ENCODE data around the gene NAB1.

Gene NAB1

DNA sequence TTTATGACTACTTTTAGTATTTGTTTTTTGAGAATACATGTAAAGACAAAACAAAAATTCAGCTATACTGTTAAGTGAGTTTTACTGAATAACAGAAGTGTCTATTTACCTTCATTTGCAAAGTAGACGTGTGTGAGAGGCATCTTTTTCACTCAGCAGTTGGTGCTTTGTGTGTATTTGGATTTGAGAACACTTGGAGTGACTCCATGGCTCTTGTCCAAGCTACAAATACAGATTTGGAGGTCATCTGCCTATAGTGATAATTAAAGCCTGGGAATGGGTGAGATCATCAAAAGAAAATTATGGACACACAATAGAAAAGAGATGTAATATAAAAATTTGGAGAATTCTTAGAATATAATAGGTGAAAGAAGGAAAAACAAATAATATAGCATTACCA is 6.2 kb downstream of the NAB1 start:
- DNase-seq (ENCODE audit: low spot score) = no peak
- H3K4me3 ChIP-seq = no peak overlapping the region
- TF ChIP-seq, protein P1, sequence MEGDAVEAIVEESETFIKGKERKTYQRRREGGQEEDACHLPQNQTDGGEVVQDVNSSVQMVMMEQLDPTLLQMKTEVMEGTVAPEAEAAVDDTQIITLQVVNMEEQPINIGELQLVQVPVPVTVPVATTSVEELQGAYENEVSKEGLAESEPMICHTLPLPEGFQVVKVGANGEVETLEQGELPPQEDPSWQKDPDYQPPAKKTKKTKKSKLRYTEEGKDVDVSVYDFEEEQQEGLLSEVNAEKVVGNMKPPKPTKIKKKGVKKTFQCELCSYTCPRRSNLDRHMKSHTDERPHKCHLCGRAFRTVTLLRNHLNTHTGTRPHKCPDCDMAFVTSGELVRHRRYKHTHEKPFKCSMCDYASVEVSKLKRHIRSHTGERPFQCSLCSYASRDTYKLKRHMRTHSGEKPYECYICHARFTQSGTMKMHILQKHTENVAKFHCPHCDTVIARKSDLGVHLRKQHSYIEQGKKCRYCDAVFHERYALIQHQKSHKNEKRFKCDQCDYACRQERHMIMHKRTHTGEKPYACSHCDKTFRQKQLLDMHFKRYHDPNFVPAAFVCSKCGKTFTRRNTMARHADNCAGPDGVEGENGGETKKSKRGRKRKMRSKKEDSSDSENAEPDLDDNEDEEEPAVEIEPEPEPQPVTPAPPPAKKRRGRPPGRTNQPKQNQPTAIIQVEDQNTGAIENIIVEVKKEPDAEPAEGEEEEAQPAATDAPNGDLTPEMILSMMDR (IDR thresholded peaks at IDR 0.05) = no peak
- H3K27ac ChIP-seq = peak overlapping the region in 1 of 2 donors; percentile 43

DNA sequence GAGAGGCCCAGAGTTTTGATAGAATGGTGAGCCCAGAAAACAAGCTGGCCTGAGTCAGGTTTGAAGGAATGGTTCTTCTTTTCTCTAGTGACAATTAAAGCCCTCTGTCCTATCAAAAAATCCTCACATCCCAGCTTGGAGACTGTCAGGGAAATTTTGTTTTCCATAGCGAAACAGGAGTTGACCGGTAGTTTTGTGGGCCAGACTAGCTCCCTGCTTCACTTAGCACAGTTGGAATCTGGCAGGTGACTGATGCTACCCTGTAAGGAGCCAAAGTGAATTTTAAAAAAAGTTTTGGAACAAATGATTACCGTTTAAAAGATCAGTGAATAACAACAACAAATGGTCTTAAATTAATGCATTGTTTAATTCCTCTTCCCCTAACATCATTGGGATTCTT is 6.7 kb downstream of the NAB1 start:
- no peak for DNase-seq (ENCODE audit: low spot score)
- H3K4me3 ChIP-seq = peak overlapping the region; percentile 4
- H3K27ac ChIP-seq = peak overlapping the region; percentile 43 to 57
- TF ChIP-seq, protein P1 (IDR thresholded peaks at IDR 0.05) = no peak

DNA sequence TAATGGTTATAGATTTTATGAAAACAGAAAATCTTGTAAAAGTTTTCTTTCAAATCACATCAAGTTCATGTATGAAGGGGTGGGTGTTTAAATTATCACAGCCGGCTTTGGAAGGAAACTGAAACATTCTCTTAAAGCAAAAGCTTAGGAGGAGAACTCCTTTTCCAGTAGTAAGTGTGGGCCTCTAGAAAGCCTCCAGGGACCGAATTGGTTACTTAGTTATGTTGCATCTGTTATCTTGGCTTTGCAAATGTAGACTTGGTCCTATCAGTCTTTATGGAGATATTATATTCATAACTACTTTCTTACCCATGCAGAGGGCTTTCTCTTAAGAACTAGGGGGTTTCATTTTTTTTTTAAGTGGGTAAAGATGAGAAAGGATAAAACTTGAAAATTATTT is 7.4 kb downstream of the NAB1 start:
- Histone ChIP-seq H3K27ac (peak overlapping the region in 1 of 2 donors; percentile 57), H3K4me3 (no peak overlapping the region)
- DNase-seq (ENCODE audit: low spot score) = no peak
- TF ChIP-seq, protein P1 (IDR thresholded peaks at IDR 0.05) = no peak

DNA sequence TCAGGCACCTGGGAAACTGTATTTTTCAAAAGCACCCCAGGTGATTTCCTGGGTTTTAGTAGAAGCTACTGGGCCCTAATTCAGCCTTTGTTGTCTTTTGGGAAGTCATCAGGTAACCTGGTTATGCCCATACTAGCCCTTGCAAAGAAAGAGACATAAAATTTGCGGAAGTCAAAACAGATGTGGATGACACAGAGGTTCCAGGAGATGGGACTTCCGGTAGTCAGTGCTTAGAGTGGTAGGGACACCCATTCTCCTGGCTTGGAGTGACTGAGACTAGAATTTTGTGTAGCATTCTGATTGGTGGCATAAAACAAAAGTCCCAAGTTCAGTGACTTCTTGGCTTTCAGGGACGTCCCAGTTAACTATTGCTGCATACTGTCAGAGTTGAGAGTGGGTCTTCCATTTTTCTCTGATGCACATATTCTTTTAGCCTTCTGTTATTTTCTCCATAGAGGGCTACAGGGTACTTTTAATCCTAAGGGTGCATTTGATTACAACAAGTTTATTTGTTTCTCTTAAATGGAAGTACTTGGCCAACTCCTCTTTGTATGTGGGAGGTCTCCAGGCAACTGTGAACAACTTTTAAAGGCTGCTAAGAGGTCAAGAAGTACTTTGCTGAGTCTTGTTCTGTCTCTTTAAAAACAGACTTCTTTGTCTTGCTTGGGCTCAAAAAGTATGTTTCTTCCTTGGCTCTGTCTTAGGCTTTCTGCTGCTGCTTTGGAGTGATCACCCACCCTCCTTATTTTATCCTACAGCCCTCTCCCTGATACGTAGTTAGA is 8.8 kb downstream of the NAB1 start:
- H3K27ac ChIP-seq = peak overlapping the region in 1 of 2 donors; percentile 54

DNA sequence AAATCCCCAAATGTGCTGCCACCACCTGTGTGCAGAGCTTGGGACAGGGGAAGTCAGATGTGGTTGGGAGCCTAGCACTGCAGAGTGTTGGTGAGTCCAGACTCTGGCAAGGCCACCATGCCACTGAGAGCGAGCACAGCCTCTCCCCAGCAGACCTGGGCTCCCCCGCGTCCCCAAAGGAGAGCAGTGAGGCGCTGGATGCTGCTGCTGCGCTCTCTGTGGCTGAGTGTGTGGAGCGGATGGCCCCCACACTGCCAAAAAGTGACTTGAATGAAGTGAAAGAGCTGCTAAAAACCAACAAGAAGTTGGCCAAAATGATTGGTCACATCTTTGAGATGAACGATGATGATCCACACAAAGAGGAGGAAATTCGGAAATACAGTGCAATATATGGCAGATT is 10.7 kb downstream of the NAB1 start:
- Histone ChIP-seq H3K4me3 (no peak overlapping the region), H3K27ac (no peak overlapping the region)
- TF ChIP-seq, protein P1 (IDR thresholded peaks at IDR 0.05) = no peak
- no peak for DNase-seq (ENCODE audit: low spot score)

More for the DNA sequence above, 8.8 kb downstream of the NAB1 start:
- TF ChIP-seq, protein P1 (IDR thresholded peaks at IDR 0.05) = no peak
- H3K4me3 ChIP-seq = peak overlapping the region; percentile 25
- DNase-seq (ENCODE audit: low spot score) = no peak

DNA sequence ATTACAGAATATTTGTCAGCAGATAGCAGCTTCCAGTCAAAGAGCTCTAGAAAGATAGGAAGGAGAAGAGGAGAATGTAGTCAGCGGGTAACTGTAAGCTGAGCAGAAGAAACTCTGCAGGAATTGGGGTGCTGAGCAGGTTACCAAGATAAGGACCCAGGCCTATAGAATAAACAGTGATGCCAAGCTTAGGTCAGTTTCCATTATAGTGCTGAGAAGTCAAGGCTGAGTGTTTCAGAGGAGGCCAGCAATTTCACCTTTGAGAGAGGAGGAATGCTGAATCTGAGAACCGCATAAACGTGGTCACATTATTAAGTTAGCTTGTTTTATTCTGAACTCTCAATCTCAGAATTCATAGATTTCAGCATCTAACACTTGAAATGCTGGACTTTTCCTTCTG is 13.9 kb downstream of the NAB1 start:
- Histone ChIP-seq H3K27ac (no peak overlapping the region), H3K4me3 (no peak overlapping the region)
- TF ChIP-seq, protein P1 (IDR thresholded peaks at IDR 0.05) = no peak
- DNase-seq (ENCODE audit: low spot score) = no peak

DNA sequence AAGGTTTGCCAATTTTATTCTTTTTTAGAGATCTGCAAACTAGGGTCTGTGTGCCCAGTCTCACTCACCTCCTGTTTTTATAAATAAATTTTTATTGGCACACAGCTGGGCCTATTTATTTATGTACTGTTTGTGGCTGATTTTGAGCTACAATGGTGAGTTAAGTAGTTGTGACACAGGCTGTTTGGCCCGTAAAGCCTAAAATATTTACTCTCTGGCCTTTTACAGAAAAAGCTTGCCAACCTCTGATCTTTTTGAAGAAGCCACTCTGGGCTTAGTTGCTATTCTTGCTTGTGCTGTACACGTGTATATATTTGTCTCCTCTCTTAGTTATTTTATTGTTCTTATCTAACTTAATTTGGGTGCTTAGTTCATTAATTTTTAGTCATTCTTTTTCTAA is 14.5 kb downstream of the NAB1 start:
- H3K4me3 ChIP-seq = no peak overlapping the region
- H3K27ac ChIP-seq = no peak overlapping the region
- TF ChIP-seq, protein P1 (IDR thresholded peaks at IDR 0.05) = no peak
- DNase-seq (ENCODE audit: low spot score) = no peak

All from coronary artery (tissue), 2 donors.